ENCODE data around the gene SLC6A7.

SLC6A7 gene

GRCh38 chr5:150175536-150175935 is 14.3 kb upstream of the SLC6A7 start:
- DNase-seq, result peak; percentile 39

GRCh38 chr5:150176745-150177477 is 13.0 kb upstream of the SLC6A7 start:
- no peak for DNase-seq

- DNase-seq, result no peak
Observed at GRCh38 chr5:150177721-150178120, 12.1 kb upstream of the SLC6A7 start.

GRCh38 chr5:150178262-150178661 is 11.6 kb upstream of the SLC6A7 start:
- DNase-seq, result no peak

- DNase-seq, result no peak
Observed at GRCh38 chr5:150179019-150179620, 10.7 kb upstream of the SLC6A7 start.

- no peak for DNase-seq
Observed at GRCh38 chr5:150180241-150181026, 9.4 kb upstream of the SLC6A7 start.

GRCh38 chr5:150181027-150181426 is 8.8 kb upstream of the SLC6A7 start:
- DNase-seq, result no peak

- no peak for DNase-seq
Observed at GRCh38 chr5:150181766-150182545, 7.9 kb upstream of the SLC6A7 start.

- DNase-seq, result no peak
Observed at GRCh38 chr5:150182774-150183173, 7.1 kb upstream of the SLC6A7 start.

GRCh38 chr5:150183436-150183835 is 6.4 kb upstream of the SLC6A7 start:
- DNase-seq, result no peak

- no peak for DNase-seq
Observed at GRCh38 chr5:150184006-150184405, 5.9 kb upstream of the SLC6A7 start.

- DNase-seq, result no peak
Observed at GRCh38 chr5:150184990-150185912, 4.6 kb upstream of the SLC6A7 start.

- no peak for DNase-seq
Observed at GRCh38 chr5:150186137-150186536, 3.7 kb upstream of the SLC6A7 start.

GRCh38 chr5:150186897-150187296 is 3.0 kb upstream of the SLC6A7 start:
- DNase-seq, result no peak

GRCh38 chr5:150188146-150188842 is 1.6 kb upstream of the SLC6A7 start:
- DNase-seq, result no peak

- no peak for DNase-seq
Observed at GRCh38 chr5:150189326-150189725, 536 bp upstream of the SLC6A7 start.

- no peak for DNase-seq
Observed at GRCh38 chr5:150190503-150190979, 679 bp downstream of the SLC6A7 start.

- DNase-seq, result no peak
Observed at GRCh38 chr5:150190987-150191386, 1.1 kb downstream of the SLC6A7 start.

GRCh38 chr5:150192462-150192861 is 2.6 kb downstream of the SLC6A7 start:
- DNase-seq, result no peak

- DNase-seq, result no peak
Observed at GRCh38 chr5:150195736-150196485, 6.0 kb downstream of the SLC6A7 start.

Measured in hematopoietic multipotent progenitor cell treated with erythropoietin and hydrocortisone succinate and interleukin-3 and kit ligand, for 8 days (in vitro differentiated cells).